ENCODE data around the gene PSMB10. TPM values are rescaled to one million over a fixed set of nuclear protein-coding genes. Genes with fewer than 3 reads are reported as not detected.

PSMB10 gene
- total RNA-seq, 1 donor: 47.0 TPM

DNA sequence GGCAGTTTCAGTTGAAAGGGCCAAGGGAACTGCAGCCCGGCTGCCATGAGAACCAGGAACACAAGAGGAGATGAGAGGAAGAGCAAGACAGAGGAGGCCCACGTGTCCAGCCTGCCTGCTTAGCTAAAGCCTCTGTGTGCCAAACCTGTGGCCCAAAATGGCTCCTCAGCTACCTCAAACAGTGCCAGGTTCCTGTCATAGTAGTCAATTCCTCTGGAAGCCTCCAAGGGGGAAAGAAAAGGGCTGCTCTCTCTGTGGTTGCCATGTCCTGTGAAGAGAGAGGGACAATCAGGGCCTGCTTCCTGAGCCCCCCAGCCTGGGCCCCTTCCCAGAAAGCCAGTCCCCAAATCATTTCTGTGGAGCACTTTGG lies 26.6 kb upstream of the PSMB10 start:
- no peak overlapping the region for H3K4me3 ChIP-seq (ENCODE audit: insufficient read depth, low read length)
- H3K4me1 ChIP-seq (ENCODE audit: insufficient read depth, low read length): peaks cover 47% of the 10 kb centered on the region
- no peaks in the 10 kb centered on the region for H3K9me3 ChIP-seq (ENCODE audit: low read depth, low read length)
- H3K4me2 ChIP-seq (ENCODE audit: insufficient read depth, low read length): no peak overlapping the region
- peaks cover 100% of the 10 kb centered on the region for H3K79me2 ChIP-seq (ENCODE audit: insufficient read depth, low read length)
- peak; percentile 82 for DNase-seq (ENCODE audit: insufficient read length, low spot score, missing footprints)
- H3K27ac ChIP-seq (ENCODE audit: low read depth, low read length): no peak overlapping the region
- TF ChIP-seq, protein P1, sequence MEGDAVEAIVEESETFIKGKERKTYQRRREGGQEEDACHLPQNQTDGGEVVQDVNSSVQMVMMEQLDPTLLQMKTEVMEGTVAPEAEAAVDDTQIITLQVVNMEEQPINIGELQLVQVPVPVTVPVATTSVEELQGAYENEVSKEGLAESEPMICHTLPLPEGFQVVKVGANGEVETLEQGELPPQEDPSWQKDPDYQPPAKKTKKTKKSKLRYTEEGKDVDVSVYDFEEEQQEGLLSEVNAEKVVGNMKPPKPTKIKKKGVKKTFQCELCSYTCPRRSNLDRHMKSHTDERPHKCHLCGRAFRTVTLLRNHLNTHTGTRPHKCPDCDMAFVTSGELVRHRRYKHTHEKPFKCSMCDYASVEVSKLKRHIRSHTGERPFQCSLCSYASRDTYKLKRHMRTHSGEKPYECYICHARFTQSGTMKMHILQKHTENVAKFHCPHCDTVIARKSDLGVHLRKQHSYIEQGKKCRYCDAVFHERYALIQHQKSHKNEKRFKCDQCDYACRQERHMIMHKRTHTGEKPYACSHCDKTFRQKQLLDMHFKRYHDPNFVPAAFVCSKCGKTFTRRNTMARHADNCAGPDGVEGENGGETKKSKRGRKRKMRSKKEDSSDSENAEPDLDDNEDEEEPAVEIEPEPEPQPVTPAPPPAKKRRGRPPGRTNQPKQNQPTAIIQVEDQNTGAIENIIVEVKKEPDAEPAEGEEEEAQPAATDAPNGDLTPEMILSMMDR (IDR thresholded peaks at IDR 0.05; ENCODE audit: extremely low read depth, low read depth, low read length): no peak
- H3K27me3 ChIP-seq (ENCODE audit: insufficient read depth, low read length): no peaks in the 10 kb centered on the region
- H2AFZ ChIP-seq (ENCODE audit: low read length): no peak overlapping the region
- peaks cover 62% of the 10 kb centered on the region for H3K36me3 ChIP-seq (ENCODE audit: insufficient read depth, low read length)
- H4K20me1 ChIP-seq (ENCODE audit: insufficient read depth, low read length): peaks cover 85% of the 10 kb centered on the region

DNA sequence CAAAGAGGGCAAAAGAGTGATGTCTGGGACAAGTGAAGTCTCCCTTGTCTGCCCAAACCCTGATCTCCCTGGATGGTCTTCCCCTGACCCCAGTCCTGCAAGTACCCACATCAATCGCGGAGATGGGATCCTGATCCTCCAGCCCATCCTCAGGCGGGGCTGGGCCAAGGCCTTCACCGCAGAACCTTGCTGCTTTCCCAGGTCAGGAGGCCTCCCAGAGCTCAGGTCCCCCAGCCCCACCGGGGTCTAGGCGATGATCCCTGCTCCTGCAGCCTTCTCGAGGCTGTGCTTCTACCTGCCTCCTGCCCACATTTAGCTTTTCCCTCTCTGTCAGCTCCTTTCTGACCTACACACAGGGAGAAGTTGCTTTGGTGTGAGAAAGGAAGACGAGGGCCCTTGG lies 25.5 kb upstream of the PSMB10 start:
- Histone ChIP-seq H3K9me3 (ENCODE audit: low read depth, low read length) (no peaks in the 10 kb centered on the region), H3K27ac (ENCODE audit: low read depth, low read length) (no peak overlapping the region), H3K4me1 (ENCODE audit: insufficient read depth, low read length) (peaks cover 42% of the 10 kb centered on the region), H3K79me2 (ENCODE audit: insufficient read depth, low read length) (peaks cover 98% of the 10 kb centered on the region), H3K27me3 (ENCODE audit: insufficient read depth, low read length) (no peaks in the 10 kb centered on the region), H3K4me2 (ENCODE audit: insufficient read depth, low read length) (no peak overlapping the region), H3K4me3 (ENCODE audit: insufficient read depth, low read length) (no peak overlapping the region), H2AFZ (ENCODE audit: low read length) (no peak overlapping the region), H3K36me3 (ENCODE audit: insufficient read depth, low read length) (peaks cover 73% of the 10 kb centered on the region), H4K20me1 (ENCODE audit: insufficient read depth, low read length) (peaks cover 83% of the 10 kb centered on the region)
- no peak for DNase-seq (ENCODE audit: insufficient read length, low spot score, missing footprints)
- TF ChIP-seq, protein P1 (IDR thresholded peaks at IDR 0.05; ENCODE audit: extremely low read depth, low read depth, low read length): no peak

DNA sequence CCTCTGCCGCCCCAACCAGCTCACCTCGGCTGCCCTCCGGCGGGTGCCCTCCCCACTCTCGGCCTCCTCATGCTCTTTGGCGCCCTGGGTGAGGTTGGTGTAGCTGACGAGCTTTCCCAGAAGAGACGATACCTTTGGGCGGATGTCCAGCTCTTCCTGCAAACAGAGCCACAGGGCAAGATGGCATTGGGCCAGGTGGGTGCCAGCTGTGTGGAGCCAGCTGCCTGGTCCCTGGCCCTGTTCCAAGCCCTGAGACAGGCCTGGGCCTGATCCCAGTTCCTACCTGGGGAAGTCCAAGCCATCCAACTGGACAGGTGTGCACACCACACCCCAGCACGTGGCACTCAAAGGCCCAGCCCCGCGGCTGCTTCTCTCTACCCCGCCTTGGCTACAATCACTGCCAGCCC lies 24.9 kb upstream of the PSMB10 start:
- H3K27ac ChIP-seq (ENCODE audit: low read depth, low read length): no peak overlapping the region
- H3K4me3 ChIP-seq (ENCODE audit: insufficient read depth, low read length): no peak overlapping the region
- H4K20me1 ChIP-seq (ENCODE audit: insufficient read depth, low read length): peaks cover 77% of the 10 kb centered on the region
- H2AFZ ChIP-seq (ENCODE audit: low read length): no peak overlapping the region
- TF ChIP-seq, protein P1 (IDR thresholded peaks at IDR 0.05; ENCODE audit: extremely low read depth, low read depth, low read length): no peak
- peaks cover 92% of the 10 kb centered on the region for H3K79me2 ChIP-seq (ENCODE audit: insufficient read depth, low read length)
- H3K4me2 ChIP-seq (ENCODE audit: insufficient read depth, low read length): no peak overlapping the region
- H3K9me3 ChIP-seq (ENCODE audit: low read depth, low read length): no peaks in the 10 kb centered on the region
- no peaks in the 10 kb centered on the region for H3K27me3 ChIP-seq (ENCODE audit: insufficient read depth, low read length)
- peaks cover 77% of the 10 kb centered on the region for H3K36me3 ChIP-seq (ENCODE audit: insufficient read depth, low read length)
- peaks cover 36% of the 10 kb centered on the region for H3K4me1 ChIP-seq (ENCODE audit: insufficient read depth, low read length)
- no peak for DNase-seq (ENCODE audit: insufficient read length, low spot score, missing footprints)

DNA sequence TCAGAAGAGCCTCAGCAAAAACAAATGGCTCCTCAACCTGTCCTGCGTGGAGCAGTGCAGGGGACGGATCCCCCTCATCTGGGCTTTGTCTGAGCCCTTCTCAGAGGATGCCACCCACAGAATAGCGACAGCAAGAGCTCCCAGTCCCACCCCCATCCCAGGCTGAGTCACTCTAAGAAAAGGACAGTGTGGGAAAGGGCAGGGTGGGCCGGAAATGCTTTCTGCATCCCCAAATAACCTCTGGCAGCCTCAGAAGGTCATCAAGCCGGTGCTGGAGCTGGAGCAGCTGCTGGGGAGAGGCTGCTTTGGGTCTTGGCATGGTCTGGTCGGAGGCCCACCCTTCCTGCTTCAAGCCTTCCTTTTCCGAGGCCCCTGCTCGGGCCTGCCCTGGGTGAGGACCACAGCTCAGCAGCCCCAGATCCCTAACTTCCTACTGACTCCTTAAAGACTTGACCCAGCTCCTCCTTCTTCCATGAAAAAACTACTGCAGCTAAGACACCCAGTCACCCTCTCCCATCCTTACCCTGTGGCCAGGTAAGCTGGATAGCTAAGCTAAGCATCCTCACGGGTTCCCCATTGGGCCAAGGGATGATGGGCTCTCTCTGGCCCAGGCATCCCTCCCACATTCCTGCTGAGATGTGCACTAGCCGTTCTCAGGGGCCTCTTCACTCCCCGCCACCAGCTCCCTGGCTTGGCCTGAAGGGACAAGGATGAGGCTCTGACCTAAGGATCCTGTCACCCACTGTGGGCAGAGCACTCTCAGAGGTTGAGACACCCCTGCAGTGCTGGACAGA lies 23.1 kb upstream of the PSMB10 start:
- peaks cover 62% of the 10 kb centered on the region for H4K20me1 ChIP-seq (ENCODE audit: insufficient read depth, low read length)
- TF ChIP-seq, protein P1 (IDR thresholded peaks at IDR 0.05; ENCODE audit: extremely low read depth, low read depth, low read length): no peak
- H2AFZ ChIP-seq (ENCODE audit: low read length): no peak overlapping the region
- no peaks in the 10 kb centered on the region for H3K27me3 ChIP-seq (ENCODE audit: insufficient read depth, low read length)
- peak overlapping the region; percentile 15 for H3K4me2 ChIP-seq (ENCODE audit: insufficient read depth, low read length)
- peaks cover 22% of the 10 kb centered on the region for H3K4me1 ChIP-seq (ENCODE audit: insufficient read depth, low read length)
- DNase-seq (ENCODE audit: insufficient read length, low spot score, missing footprints): peak; percentile 99
- H3K9me3 ChIP-seq (ENCODE audit: low read depth, low read length): no peaks in the 10 kb centered on the region
- H3K79me2 ChIP-seq (ENCODE audit: insufficient read depth, low read length): peaks cover 81% of the 10 kb centered on the region
- peak overlapping the region; percentile 76 for H3K27ac ChIP-seq (ENCODE audit: low read depth, low read length)
- peaks cover 88% of the 10 kb centered on the region for H3K36me3 ChIP-seq (ENCODE audit: insufficient read depth, low read length)
- no peak overlapping the region for H3K4me3 ChIP-seq (ENCODE audit: insufficient read depth, low read length)
